ENCODE data around the gene POC1A.
A peak's percentile ranks its signal among the peaks of the same experiment; 100 is the strongest.

GRCh38 chr3:52154135-52155094 lies at the start of gene POC1A:
- peak; percentile 79 for TF ChIP-seq POLR2A (IDR thresholded peaks at IDR 0.05; ENCODE audit: low read length)
- TF ChIP-seq GATA1 (IDR thresholded peaks at IDR 0.05; ENCODE audit: low read depth, low read length): no peak

Data from erythroblast (primary cell).